K562 (cell line): Measurements from ENCODE around the gene MYO18A.
A peak's percentile ranks its signal among the peaks of the same experiment; 100 is the strongest.

Experiments used
- CTCF ChIP-seq, 3 experiments: IDR thresholded peaks in 2 of 3; conservative IDR thresholded peaks in 1 of 3; 2 replicates each; pipeline ENCODE4 v1.5.1; 2011 to 2012; ENCODE audit warnings: low read length in 3 of 3, mild to moderate bottlenecking in 3 of 3, control low read depth in 2 of 3, improper control_type of control experiment in 1 of 3, inconsistent platforms in 1 of 3, low read depth in 1 of 3, mixed read lengths in 1 of 3, moderate library complexity in 1 of 3; ENCODE audit not compliant: insufficient read depth in 2 of 3
- ETS1 ChIP-seq: conservative IDR thresholded peaks from 2 replicates; pipeline ENCODE4 v1.6.1; 2011; ENCODE audit warnings: low read depth, mild to moderate bottlenecking, low read length; ENCODE audit not compliant: control insufficient read depth
- FOSL1 ChIP-seq: fragments of 200-800 bp; sonication (Bioruptor generic); conservative IDR thresholded peaks from 2 replicates; pipeline ENCODE4 v1.6.1; 2016; ENCODE audit warnings: missing genetic modification characterization, missing compliant biosample characterization
- MYC ChIP-seq, 2 experiments: fragments of 250-450 bp in 1 of 2; sonication (Bioruptor Pico) in 1 of 2; IDR thresholded peaks; 2 replicates each; pipeline versions ENCODE4 v1.5.1 to v1.6.1; 2012 to 2021; ENCODE audit warnings: low read depth in 2 of 2, borderline replicate concordance in 1 of 2, improper control_type of control experiment in 1 of 2, low read length in 1 of 2, mild to moderate bottlenecking in 1 of 2, moderate library complexity in 1 of 2
- SIN3A ChIP-seq, 2 experiments: fragments of 150-350 bp in 1 of 2; IDR thresholded peaks; 2 replicates each; pipeline ENCODE4 v1.6.1; 2011 to 2016; ENCODE audit warnings: borderline replicate concordance in 2 of 2, low read depth in 2 of 2, low read length in 2 of 2, mild to moderate bottlenecking in 2 of 2, moderate library complexity in 2 of 2; ENCODE audit not compliant: control insufficient read depth in 1 of 2
- SIX5 ChIP-seq, 2 experiments: IDR thresholded peaks; 2 replicates each; pipeline ENCODE4 v1.6.1; 2011; ENCODE audit warnings: low read length in 2 of 2, borderline replicate concordance in 1 of 2, low read depth in 1 of 2, mild to moderate bottlenecking in 1 of 2, moderate library complexity in 1 of 2; ENCODE audit not compliant: insufficient read depth in 1 of 2
- TFAM ChIP-seq: fragments of 250-450 bp; sonication (Bioruptor Pico); conservative IDR thresholded peaks from 2 replicates; pipeline ENCODE4 v1.5.0; 2021; ENCODE audit warnings: mild to moderate bottlenecking, moderate library complexity
- THRAP3 ChIP-seq: fragments of 450-650 bp; IDR thresholded peaks from 2 replicates; pipeline ENCODE4 v1.6.1; 2016; ENCODE audit warnings: mild to moderate bottlenecking, inconsistent platforms, borderline replicate concordance

- TF ChIP-seq SIX5 (IDR thresholded peaks at IDR 0.05; ENCODE audit: borderline replicate concordance in 1 of 2, insufficient read depth in 1 of 2, low read depth in 1 of 2, low read length in 2 of 2) (no peak), FOSL1 (tag) (no peak), MYC (IDR thresholded peaks at IDR 0.05; ENCODE audit: low read depth, low read length) (peak; percentile 72), MYC (CRISPR knock-in tag; IDR thresholded peaks at IDR 0.05; ENCODE audit: borderline replicate concordance, low read depth) (no peak), ETS1 (0 out of 2 replicates have a peak, but pooled peaks have one; percentile 51), THRAP3 (no peak), TFAM (CRISPR knock-in tag) (no peak), SIN3A (IDR thresholded peaks at IDR 0.05; ENCODE audit: borderline replicate concordance in 2 of 2, control insufficient read depth in 1 of 2, low read depth in 2 of 2, low read length in 2 of 2) (peak in 1 of 2 experiments; percentile 82; a peak in 1 of 4 replicates), CTCF (IDR thresholded peaks at IDR 0.05 in 2 of 3, conservative IDR thresholded peaks at IDR 0.05 in 1 of 3; ENCODE audit: insufficient read depth in 2 of 3, low read depth in 1 of 3, low read length in 3 of 3) (no peak; a peak in 1 of 6 replicates)
These were observed 3.4 kb downstream of the MYO18A start for GRCh38 chr17:29176558-29177351.
